ENCODE measurements around the gene CAPN8. TPM values are rescaled to one million over a fixed set of nuclear protein-coding genes. Genes with fewer than 3 reads are reported as not detected.
A peak's percentile ranks its signal among the peaks of the same experiment; 100 is the strongest.

Gene CAPN8
- total RNA-seq, 1 donor, result not detected

- TF ChIP-seq, protein P1, sequence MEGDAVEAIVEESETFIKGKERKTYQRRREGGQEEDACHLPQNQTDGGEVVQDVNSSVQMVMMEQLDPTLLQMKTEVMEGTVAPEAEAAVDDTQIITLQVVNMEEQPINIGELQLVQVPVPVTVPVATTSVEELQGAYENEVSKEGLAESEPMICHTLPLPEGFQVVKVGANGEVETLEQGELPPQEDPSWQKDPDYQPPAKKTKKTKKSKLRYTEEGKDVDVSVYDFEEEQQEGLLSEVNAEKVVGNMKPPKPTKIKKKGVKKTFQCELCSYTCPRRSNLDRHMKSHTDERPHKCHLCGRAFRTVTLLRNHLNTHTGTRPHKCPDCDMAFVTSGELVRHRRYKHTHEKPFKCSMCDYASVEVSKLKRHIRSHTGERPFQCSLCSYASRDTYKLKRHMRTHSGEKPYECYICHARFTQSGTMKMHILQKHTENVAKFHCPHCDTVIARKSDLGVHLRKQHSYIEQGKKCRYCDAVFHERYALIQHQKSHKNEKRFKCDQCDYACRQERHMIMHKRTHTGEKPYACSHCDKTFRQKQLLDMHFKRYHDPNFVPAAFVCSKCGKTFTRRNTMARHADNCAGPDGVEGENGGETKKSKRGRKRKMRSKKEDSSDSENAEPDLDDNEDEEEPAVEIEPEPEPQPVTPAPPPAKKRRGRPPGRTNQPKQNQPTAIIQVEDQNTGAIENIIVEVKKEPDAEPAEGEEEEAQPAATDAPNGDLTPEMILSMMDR (IDR thresholded peaks at IDR 0.05; ENCODE audit: insufficient read depth, low read length), result no peak
Measured at GRCh38 chr1:223514644-223515043, 150.9 kb downstream of the CAPN8 start.

DNA sequence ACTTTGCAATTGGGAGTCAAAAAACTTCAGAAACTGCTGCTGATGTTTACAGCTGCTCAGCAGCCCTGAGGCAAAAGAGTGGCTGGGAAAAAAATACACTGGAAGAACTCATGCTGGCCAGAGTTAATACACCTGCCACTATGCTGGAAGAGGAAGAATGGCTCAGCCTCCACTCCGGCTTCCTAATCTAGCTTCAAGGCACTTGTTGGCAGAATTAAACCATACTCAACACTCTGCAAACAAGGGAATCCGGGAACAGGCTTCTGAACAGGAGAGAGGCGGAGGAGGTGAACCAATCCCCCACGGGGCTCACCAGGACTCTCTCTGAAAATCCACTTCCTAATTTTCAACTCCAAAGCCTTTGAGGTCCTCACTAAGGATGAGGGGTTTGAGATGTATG, 152.2 kb downstream of the CAPN8 start:
- no peak overlapping the region for H3K4me3 ChIP-seq (ENCODE audit: low read depth, low read length)
- no peak for DNase-seq (ENCODE audit: low read depth)
- TF ChIP-seq, protein P1 (IDR thresholded peaks at IDR 0.05; ENCODE audit: insufficient read depth, low read length), result no peak

More at GRCh38 chr1:223514644-223515043, 150.9 kb downstream of the CAPN8 start:
- H3K4me3 ChIP-seq (ENCODE audit: low read depth, low read length), result no peak overlapping the region
- no peak for DNase-seq (ENCODE audit: low read depth)

GRCh38 chr1:223512057-223512456, 153.4 kb downstream of the CAPN8 start:
- TF ChIP-seq, protein P1 (IDR thresholded peaks at IDR 0.05; ENCODE audit: insufficient read depth, low read length), result no peak
- no peak for DNase-seq (ENCODE audit: low read depth)

DNA sequence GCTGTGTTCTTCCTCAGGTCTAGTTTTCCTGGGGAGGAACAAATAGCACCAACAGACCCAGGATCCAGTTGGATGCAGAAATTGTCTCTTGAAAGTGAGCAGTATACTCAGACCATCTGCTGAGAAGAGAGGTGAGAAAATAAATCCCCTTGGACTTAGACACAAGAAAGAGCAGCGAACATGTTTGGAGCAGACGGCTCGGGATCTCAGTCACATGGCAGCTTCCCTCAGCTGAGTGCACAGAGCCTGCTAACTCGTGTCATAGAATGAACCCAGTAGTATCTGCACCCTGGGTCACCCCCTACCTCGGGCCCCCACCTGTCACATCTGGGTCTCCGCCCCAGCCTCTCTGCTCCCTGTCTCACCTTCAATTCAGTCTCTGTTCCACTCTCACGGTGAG, 156.7 kb downstream of the CAPN8 start:
- DNase-seq (ENCODE audit: low read depth), result no peak
- no peak overlapping the region for H3K4me3 ChIP-seq (ENCODE audit: low read depth, low read length)
- TF ChIP-seq, protein P1 (IDR thresholded peaks at IDR 0.05; ENCODE audit: insufficient read depth, low read length), result no peak

More at GRCh38 chr1:223512057-223512456, 153.4 kb downstream of the CAPN8 start:
- H3K4me3 ChIP-seq (ENCODE audit: low read depth, low read length), result no peak overlapping the region

- no peak overlapping the region for H3K4me3 ChIP-seq (ENCODE audit: low read depth, low read length)
- DNase-seq (ENCODE audit: low read depth), result peak; percentile 64
- TF ChIP-seq, protein P1 (IDR thresholded peaks at IDR 0.05; ENCODE audit: insufficient read depth, low read length), result no peak
Measured at GRCh38 chr1:223504741-223505140, 160.8 kb downstream of the CAPN8 start.

GRCh38 chr1:223503348-223503747, 162.2 kb downstream of the CAPN8 start:
- no peak overlapping the region for H3K4me3 ChIP-seq (ENCODE audit: low read depth, low read length)
- TF ChIP-seq, protein P1 (IDR thresholded peaks at IDR 0.05; ENCODE audit: insufficient read depth, low read length), result no peak

More at GRCh38 chr1:223503348-223503747, 162.2 kb downstream of the CAPN8 start:
- no peak for DNase-seq (ENCODE audit: low read depth)
